ENCODE results near the gene RELN. TPM values are rescaled to one million over a fixed set of nuclear protein-coding genes. Genes with fewer than 3 reads are reported as not detected.

Gene RELN
- total RNA-seq, 4 donors from 2014 or later: 1.2 to 7.1 (median 3.7) TPM

- TF ChIP-seq CTCF (IDR thresholded peaks at IDR 0.05): no peak
- ATAC-seq (ENCODE audit: low FRiP score): no peak
Measured at GRCh38 chr7:103748680-103749079, 240.8 kb downstream of the RELN start.

DNA sequence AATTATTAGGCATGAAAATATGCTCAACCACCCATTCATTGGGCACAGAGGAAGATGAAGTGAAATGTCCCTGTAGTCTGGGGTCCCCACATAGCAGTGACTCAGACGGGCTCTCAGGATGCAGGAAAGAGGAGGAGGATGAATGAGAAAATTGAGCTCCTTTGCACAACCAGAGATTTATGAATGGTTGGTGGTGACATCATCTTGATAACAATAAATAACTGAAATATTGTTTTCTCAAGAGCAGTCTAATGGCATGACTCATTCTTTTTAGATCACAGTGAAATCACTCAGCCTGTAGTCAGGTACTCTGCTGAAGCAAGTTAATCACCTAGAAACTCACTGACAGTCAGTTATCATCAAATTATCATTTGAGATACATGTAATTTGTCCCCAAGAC, 254.1 kb downstream of the RELN start:
- ATAC-seq (ENCODE audit: low FRiP score) (no peak), DNase-seq (ENCODE audit: low spot score) (no peak)
- TF ChIP-seq CTCF (IDR thresholded peaks at IDR 0.05): no peak

More at GRCh38 chr7:103748680-103749079, 240.8 kb downstream of the RELN start:
- DNase-seq (ENCODE audit: low spot score): no peak

DNA sequence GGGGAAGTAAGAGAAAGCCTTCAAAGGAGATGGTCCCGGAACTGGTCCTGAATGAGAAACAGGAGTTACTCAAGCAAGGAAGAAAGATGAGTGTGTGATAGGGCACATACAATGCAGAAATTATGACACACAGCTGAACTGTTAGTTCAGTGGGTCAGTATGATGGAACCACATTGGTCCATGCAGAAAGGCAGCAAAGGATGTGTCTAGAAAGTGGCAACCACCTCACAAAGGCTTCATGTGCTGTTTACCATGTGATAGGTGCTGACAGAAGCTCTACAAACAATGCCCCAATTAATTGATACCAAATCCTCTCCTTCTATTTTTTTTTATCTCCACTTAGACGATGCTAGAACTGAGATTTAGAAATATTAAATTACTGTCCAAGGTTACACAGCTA, 258.3 kb downstream of the RELN start:
- TF ChIP-seq CTCF (IDR thresholded peaks at IDR 0.05): no peak
- ATAC-seq (ENCODE audit: low FRiP score): no peak
- no peak for DNase-seq (ENCODE audit: low spot score)

DNA sequence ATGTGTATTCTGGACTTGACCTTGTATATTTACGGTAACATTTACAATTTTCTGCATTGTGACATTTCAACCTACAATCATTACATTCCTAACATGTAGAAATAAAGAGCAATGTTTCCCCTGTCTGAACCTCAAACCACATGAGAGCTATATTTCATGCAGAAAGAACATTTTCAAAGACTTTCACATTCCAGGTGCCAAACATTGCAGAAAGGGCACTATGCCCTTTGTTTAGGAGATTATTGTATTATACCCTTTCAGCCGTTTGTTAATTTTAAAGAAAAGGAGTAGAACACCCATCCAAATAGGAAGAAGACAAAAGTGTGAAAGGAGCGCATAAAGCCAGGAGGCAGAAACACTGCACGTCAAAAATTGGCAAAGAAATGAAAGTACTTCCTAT, 260.4 kb downstream of the RELN start:
- no peak for TF ChIP-seq CTCF (IDR thresholded peaks at IDR 0.05)
- DNase-seq (ENCODE audit: low spot score): no peak
- ATAC-seq (ENCODE audit: low FRiP score): no peak

- ATAC-seq (ENCODE audit: low FRiP score) (no peak), DNase-seq (ENCODE audit: low spot score) (no peak)
- TF ChIP-seq CTCF (IDR thresholded peaks at IDR 0.05): no peak
Measured at GRCh38 chr7:103727982-103728610, 261.4 kb downstream of the RELN start.

- TF ChIP-seq CTCF (IDR thresholded peaks at IDR 0.05): no peak
- ATAC-seq (ENCODE audit: low FRiP score): no peak
Measured at GRCh38 chr7:103719070-103719469, 270.4 kb downstream of the RELN start.

DNA sequence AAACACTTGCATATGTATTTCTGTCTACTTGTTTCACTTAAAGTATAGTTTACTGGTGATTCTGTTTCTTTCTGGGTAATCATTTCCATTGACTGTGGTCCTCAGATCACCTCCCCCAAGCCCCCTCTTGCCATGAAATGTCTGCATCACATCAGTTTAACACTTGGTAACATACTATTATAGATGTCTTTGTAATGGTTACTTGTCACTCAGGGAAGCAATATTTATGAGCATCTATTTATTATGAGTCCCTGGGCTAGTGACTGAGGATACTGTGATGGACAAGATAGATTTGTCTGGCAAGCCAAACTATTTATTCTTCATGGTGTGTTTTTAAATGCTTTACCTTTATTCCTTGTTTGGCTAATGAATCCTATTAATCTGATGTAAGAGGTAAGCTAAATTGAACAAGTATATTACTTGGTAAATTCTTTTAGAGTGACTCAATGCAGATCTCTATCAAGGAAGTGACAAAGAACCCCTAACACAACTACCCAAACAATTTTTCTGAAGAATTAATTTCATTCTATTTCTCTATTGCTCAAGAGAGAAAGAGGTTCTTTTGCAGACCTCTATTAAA, 270.9 kb downstream of the RELN start:
- DNase-seq (ENCODE audit: low spot score) (no peak), ATAC-seq (ENCODE audit: low FRiP score) (no peak)
- TF ChIP-seq CTCF (IDR thresholded peaks at IDR 0.05): no peak

More at GRCh38 chr7:103719070-103719469, 270.4 kb downstream of the RELN start:
- DNase-seq (ENCODE audit: low spot score): no peak

Data from omental fat pad (tissue), 4 donors.